DMS153 (cell line): Measurements from ENCODE around the gene TMEM232.

Source experiments
- DNase-seq: peaks from one replicate; lab custom pipeline; 2025; lab: John Stamatoyannopoulos, UW

TMEM232 gene

DNA sequence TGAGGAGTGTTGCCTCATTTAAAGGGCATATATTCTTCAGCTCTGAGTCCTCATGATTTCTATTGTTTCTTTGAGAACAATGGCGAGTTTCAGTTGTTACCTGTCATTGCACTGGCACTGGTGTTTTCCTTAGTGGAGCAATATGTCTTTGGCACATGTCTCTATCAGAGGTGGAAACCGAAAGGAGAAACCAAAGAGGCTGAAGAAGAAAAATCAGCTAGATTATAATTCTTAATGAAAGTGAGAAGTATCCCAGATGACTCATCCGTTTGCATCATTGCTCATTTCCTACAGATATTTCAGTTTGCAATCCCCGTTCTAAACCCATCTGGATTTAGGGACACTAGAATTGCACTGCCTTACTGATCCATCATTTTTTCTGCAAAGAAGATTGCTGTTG is 324.6 kb downstream of the TMEM232 start:
- no peak for DNase-seq

DNA sequence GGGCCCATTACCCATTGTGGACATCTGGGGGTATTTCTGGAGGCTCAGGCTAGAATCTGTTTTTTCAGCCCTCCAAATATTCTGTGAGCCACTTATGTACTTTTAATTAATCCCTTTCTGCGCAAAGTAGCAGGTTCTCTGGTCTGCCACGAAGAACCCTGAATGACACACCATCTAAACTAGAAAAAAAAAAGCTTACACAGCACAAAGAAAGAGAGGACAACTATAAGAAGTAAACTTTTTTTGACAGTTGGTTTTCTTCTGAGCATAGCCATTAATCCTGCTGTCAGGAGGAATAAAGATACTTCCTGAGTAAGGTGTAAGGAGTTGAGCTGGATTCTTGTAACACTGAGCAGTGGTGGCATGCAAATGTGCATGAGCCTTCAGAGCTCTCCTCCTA is 327.5 kb downstream of the TMEM232 start:
- no peak for DNase-seq

DNA sequence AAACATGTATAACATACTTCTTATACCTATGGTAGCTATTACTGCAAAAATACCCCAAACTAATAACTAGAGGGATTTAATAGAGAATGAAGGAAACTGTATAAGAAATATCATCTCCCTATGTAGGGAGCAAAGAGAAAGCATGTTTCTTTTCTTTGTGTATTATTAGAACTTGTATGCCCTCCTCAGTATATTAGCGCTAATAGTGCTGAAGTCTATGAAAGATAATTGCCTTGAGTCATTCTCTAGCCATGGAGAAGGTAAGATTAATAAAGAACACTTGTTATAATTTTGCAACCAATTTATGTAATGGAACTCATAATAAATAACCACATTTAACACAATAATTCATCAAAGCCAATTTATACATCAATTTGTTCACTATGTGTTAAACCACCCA is 329.2 kb downstream of the TMEM232 start:
- DNase-seq: no peak

DNA sequence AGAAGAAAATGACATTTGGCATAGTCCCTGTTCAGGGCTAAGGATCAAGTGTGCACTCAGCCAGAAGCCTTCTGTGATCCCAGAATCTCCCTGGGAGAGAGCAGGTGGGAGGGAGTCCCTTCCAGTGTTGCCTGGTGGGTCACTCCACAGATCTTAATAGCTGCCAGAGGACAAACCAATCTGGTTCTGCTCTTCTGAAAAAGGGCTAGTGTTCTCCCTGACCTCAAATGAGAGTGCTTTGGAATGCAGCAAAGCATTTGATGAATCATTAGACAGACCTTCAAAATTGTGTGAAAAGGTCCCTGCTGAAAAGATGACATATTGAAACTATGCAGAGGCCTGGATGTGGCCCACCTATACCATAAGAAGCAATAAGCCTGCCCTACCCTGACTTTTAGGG is 339.7 kb downstream of the TMEM232 start:
- no peak for DNase-seq

DNA sequence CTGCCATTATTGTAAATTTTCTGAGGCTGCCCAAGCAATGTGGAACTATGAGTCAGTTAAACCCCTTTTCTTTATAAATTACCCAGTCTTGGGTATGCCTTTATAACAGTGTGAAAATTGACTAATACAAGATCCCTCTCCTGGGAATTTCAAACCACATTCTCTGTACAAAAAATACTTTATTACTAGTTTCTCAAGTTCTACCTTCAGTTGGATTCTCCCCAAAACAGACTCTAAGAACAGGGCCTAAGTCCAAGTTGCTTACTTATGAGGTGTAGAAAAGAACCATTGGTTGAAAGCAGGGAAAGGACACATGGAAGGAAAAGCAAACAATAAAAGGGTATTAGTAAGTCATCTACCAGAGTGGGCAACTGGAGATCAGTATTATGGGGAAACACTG is 343.2 kb downstream of the TMEM232 start:
- DNase-seq: no peak

DNA sequence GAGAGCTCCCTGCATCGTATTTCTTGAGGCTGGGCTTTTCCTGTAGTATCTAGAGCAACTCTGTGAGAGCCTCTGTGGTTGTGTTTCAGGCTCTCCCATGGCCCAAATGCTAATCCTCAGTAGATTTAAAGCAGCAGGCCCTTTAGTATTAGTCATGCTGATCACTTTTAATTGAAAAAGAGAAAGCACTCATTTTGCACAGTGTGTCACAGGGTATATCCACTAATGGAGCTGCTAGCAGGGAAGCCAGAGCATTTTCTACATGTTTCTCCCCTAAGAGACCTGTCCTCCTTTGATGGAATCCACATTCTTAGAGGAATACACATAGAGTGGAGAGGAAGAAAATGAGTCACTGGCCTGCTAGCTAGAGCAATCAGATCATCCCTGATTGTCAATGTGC is 348.5 kb downstream of the TMEM232 start:
- no peak for DNase-seq

DNA sequence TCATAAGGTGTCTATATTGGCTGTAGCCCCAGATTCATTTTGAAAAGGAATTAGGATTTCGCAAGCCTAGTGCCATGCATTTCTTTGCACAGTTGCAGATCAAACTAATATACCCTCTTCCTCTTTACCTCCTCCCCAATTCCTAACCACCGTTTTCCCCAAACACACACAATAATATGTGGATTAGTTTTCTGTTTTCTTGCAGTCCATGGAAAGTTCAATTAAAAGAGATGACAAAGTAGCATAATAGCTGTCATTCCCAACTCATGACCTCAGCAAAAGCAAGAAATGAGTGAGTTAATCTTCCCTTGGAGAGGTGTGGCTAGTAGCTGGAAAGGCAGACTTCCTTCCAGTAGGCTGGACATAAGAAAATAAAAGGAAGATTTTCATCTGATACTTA is 349.1 kb downstream of the TMEM232 start:
- no peak for DNase-seq

DNA sequence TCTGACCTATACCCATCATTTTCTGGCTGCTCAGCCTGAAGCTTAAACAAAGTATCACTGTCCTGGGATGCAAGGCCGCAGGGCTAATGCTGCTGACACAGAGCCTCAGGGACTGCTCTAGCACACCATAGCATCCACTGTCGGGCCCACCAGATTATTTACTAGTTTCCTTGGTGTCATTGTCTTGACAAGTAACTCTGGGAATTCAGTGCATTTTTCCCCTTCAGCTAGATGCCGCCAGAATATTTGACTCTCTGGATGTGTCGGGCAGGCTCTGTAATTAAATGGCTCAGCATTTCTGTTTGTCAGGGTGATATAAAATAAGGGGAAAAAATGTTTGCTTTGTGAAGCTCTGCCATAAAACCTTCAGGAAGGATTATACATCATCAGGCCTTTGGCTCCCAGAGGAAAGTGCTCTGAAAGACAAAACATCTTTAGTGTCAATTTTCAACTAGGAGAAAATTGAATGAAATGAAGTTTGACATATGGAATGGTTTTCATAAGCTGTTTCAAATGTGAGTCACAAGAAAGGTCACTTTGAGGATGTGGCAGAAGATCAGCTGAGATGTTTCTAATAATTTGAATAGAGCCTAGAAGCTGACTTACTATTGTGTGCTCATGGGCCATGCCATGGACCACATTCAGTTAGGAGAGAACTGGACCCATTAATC is 350.1 kb downstream of the TMEM232 start:
- DNase-seq: no peak

DNA sequence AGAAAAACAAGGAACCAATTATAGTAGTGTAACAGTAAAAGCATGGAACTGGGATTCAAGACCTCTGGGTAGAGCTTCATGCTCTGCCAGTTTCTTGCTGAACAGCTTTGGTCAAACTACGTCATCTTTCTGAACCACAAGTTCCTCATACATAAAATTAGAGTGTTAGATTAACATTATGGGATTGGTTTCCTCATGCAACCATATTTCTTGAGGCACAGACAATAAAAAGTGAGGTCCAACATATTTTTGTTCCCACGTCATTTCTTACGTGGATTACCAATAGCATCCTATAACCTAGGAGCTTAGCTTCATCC is 354.8 kb downstream of the TMEM232 start:
- no peak for DNase-seq

DNA sequence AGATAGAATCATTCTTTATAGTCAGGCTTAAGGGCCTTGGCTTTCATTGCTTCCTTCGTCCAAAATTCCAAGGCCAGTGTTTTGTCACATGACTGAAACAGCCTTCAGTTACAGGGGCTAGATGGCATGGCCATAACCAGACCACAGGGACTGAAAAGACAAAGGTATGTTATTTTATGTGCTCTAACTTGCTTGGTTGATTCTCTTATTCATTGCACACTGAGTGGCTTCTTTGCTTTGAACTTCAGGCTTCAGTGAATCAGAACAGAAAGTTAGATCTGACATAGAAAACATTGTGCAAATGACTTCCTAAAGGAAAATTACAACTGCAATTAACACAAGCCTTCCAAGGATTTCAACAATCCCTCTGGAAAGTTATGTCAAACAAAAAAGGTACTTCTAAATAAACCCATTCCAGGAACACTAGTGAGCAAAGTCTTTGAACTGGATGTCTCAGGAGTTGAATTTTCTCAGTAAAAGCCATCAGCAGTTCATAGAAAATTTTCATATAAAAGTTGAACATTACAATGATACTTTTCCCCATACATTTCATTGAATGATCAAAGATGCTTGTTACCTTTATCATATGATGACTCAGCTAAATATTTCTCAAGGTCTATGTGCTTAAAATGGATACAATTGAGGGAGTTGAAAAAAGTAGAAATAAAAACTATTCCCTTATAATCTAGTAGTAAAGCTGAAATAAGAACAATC is 355.3 kb downstream of the TMEM232 start:
- DNase-seq: no peak
